Neutrophil (primary cell): Measurements from ENCODE around the gene PPP4R2.
"Not testable (repeated sequence)": the region's sequence is repeated elsewhere in the genome, so short reads cannot be mapped to it uniquely, and the experiment has no call there.

Experiments
- H3K27ac ChIP-seq: fragments of 200-600 bp; sonication (generic); 2 replicates; pipeline ENCODE4 v1.5.1; 2016; ENCODE audit warnings: mild to moderate bottlenecking, moderate library complexity
- H3K27me3 ChIP-seq: fragments of 200-600 bp; sonication (generic); 2 replicates; pipeline ENCODE4 v1.6.0; 2016; ENCODE audit warnings: mild to moderate bottlenecking
- H3K36me3 ChIP-seq: fragments of 200-600 bp; sonication (generic); 2 replicates; pipeline ENCODE4 v1.5.1; 2017
- H3K4me1 ChIP-seq, 2 experiments: fragments of 200-600 bp in 1 of 2; sonication (generic) in 1 of 2; 1 replicate in 1 of 2; 2 replicates in 1 of 2; pipeline versions ENCODE4 v1.5.1 to v1.6.1; 2013 to 2016; ENCODE audit warnings: low read depth in 1 of 2, low read length in 1 of 2, mild to moderate bottlenecking in 1 of 2, moderate library complexity in 1 of 2; ENCODE audit not compliant: control insufficient read depth in 1 of 2, insufficient read depth in 1 of 2
- H3K4me3 ChIP-seq, 2 experiments: fragments of 200-600 bp in 1 of 2; sonication (generic) in 1 of 2; 1 replicate in 1 of 2; 2 replicates in 1 of 2; pipeline ENCODE4 v1.5.1; 2013 to 2016; ENCODE audit warnings: low read depth in 1 of 2, low read length in 1 of 2, mild to moderate bottlenecking in 1 of 2, moderate library complexity in 1 of 2
- H3K9me3 ChIP-seq: fragments of 200-600 bp; sonication (generic); 2 replicates; pipeline ENCODE4 v1.5.1; 2016
- TF ChIP-seq, protein P1 (sequence below): fragments of 200-600 bp; sonication (generic); IDR thresholded peaks from 2 replicates; pipeline ENCODE4 v1.5.1; 2016; ENCODE audit warnings: antibody characterized with exemption

The PPP4R2 gene

DNA sequence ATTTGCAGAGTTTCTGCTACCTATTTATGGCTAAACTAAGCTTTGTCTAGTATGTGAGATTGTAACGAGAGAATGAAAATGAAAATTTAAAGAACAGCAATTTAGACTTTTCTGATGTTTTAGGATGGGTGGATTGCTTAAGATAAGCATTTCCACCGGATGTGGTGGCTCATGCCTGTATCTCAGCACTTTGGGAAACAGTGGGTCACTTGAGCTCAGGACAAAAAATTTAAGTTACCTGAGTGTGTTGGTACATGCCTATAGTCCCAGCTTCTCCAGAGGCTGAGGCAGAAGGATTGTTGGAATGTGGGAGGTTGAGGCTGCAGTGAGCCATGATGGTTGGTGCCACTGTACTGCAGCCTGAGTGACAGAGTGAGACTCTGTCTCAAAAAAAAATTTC lies 3.3 kb downstream of the PPP4R2 start:
- Histone ChIP-seq H3K36me3 (peaks cover 25% of the 10 kb centered on the region), H3K9me3 (no peaks in the 10 kb centered on the region), H3K27me3 (no peaks in the 10 kb centered on the region), H3K4me3 (peak overlapping the region in 1 of 2 experiments; percentile 95), H3K27ac (peak overlapping the region; percentile 96), H3K4me1 (peaks cover 50% of the 10 kb centered on the region in 2 experiments)
- TF ChIP-seq, protein P1, sequence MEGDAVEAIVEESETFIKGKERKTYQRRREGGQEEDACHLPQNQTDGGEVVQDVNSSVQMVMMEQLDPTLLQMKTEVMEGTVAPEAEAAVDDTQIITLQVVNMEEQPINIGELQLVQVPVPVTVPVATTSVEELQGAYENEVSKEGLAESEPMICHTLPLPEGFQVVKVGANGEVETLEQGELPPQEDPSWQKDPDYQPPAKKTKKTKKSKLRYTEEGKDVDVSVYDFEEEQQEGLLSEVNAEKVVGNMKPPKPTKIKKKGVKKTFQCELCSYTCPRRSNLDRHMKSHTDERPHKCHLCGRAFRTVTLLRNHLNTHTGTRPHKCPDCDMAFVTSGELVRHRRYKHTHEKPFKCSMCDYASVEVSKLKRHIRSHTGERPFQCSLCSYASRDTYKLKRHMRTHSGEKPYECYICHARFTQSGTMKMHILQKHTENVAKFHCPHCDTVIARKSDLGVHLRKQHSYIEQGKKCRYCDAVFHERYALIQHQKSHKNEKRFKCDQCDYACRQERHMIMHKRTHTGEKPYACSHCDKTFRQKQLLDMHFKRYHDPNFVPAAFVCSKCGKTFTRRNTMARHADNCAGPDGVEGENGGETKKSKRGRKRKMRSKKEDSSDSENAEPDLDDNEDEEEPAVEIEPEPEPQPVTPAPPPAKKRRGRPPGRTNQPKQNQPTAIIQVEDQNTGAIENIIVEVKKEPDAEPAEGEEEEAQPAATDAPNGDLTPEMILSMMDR, result no peak

DNA sequence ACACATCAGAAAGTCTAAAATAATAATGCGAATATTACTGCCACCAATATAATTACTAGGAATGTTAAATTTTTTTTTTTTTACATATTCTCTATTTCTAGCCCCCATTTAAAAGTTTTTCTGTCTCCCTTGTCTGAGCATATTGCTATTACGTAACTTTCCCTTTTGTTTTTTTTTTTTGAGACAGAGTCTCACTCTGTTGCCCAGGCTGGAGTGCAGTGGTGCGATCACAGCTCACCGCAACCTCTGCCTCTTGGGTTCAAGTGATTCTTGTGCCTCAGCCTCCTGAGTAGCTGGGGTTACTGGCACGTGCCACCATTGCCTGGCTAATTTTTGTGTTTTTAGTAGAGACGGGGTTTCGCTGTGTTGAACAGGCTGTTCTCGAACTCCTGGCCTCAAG lies 6.4 kb downstream of the PPP4R2 start:
- H3K27ac ChIP-seq, H3K4me3 ChIP-seq, H3K27me3 ChIP-seq, H3K9me3 ChIP-seq: not testable (repeated sequence)
- H3K4me1 ChIP-seq, result peaks cover 34 to 37% of the 10 kb centered on the region in 2 experiments
- H3K36me3 ChIP-seq, result peaks cover 49% of the 10 kb centered on the region

GRCh38 chr3:73004316-73004715 lies 7.7 kb downstream of the PPP4R2 start:
- H3K36me3 ChIP-seq, result peaks cover 40% of the 10 kb centered on the region
- H3K27ac ChIP-seq, result no peak overlapping the region
- no peaks in the 10 kb centered on the region for H3K27me3 ChIP-seq
- H3K4me3 ChIP-seq, result no peak overlapping the region
- peaks cover 24 to 26% of the 10 kb centered on the region in 2 experiments for H3K4me1 ChIP-seq
- no peaks in the 10 kb centered on the region for H3K9me3 ChIP-seq
- TF ChIP-seq, protein P1, result no peak

GRCh38 chr3:73007992-73008712 lies 11.5 kb downstream of the PPP4R2 start:
- no peaks in the 10 kb centered on the region for H3K9me3 ChIP-seq
- H3K27ac ChIP-seq, result no peak overlapping the region
- TF ChIP-seq, protein P1, result no peak
- no peak overlapping the region for H3K4me3 ChIP-seq
- H3K27me3 ChIP-seq, result no peaks in the 10 kb centered on the region
- H3K36me3 ChIP-seq, result peaks cover 40% of the 10 kb centered on the region
- H3K4me1 ChIP-seq, result peaks cover 0 to 5% of the 10 kb centered on the region in 2 experiments

DNA sequence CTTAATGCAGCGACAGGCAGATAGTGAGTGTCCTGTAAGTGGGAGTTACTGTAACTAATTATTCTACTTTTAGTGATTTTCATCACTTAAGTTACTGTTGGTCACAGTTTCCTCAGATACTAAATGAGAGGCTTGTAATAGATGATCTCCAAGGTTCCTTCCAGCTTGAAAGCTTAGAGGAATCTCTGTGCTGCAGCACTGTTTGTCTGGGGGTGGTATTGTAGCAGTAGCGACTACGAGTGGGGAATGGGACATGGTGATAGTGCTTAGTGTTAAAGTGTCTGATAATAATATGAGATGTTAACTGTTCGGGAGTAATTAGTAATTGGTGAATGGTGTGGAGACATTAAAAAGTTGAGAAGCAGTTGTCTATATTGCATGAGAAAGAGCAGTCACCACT lies 12.4 kb downstream of the PPP4R2 start:
- Histone ChIP-seq H3K27me3 (no peaks in the 10 kb centered on the region), H3K36me3 (peaks cover 40% of the 10 kb centered on the region), H3K4me3 (no peak overlapping the region), H3K4me1 (peaks cover 0 to 5% of the 10 kb centered on the region in 2 experiments), H3K9me3 (no peaks in the 10 kb centered on the region), H3K27ac (no peak overlapping the region)
- TF ChIP-seq, protein P1, result no peak

GRCh38 chr3:73009750-73010149 lies 13.1 kb downstream of the PPP4R2 start:
- Histone ChIP-seq H3K27ac (no peak overlapping the region), H3K4me3 (no peak overlapping the region), H3K4me1 (peaks cover 0 to 5% of the 10 kb centered on the region in 2 experiments), H3K36me3 (peaks cover 40% of the 10 kb centered on the region), H3K27me3 (no peaks in the 10 kb centered on the region), H3K9me3 (no peaks in the 10 kb centered on the region)
- TF ChIP-seq, protein P1, result no peak
